ENCODE data around the gene IL11.

IL11 gene

DNA sequence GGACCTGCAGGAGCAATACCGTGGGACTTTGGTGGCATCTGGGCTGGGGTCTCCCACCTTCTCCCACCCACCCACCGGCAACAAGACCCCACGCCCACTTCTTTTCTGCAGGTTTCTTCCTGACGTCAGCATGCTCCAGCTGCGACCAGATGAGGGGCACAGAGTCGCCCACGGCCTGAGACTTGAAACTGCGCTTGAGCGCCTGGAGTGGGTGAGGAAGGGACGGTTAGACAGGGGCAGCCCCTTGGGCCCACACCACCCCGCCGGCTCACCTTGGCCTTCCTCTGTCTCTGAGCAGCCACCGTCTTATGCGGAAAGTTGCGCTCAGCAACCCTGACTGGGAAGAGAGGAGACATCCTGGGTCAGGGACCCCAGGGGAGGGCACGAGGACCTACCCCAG is 9.4 kb downstream of the IL11 start:
- H3K9me3 ChIP-seq, result no peaks in the 10 kb centered on the region
- peaks cover 41% of the 10 kb centered on the region for H3K27me3 ChIP-seq
- H3K4me1 ChIP-seq (ENCODE audit: control insufficient read depth in 1 of 2, insufficient read depth in 1 of 2, low read depth in 1 of 2, low read length in 1 of 2), result no peaks in the 10 kb centered on the region
- no peak overlapping the region for H3K27ac ChIP-seq
- no peaks in the 10 kb centered on the region for H3K36me3 ChIP-seq
- TF ChIP-seq, protein P1, sequence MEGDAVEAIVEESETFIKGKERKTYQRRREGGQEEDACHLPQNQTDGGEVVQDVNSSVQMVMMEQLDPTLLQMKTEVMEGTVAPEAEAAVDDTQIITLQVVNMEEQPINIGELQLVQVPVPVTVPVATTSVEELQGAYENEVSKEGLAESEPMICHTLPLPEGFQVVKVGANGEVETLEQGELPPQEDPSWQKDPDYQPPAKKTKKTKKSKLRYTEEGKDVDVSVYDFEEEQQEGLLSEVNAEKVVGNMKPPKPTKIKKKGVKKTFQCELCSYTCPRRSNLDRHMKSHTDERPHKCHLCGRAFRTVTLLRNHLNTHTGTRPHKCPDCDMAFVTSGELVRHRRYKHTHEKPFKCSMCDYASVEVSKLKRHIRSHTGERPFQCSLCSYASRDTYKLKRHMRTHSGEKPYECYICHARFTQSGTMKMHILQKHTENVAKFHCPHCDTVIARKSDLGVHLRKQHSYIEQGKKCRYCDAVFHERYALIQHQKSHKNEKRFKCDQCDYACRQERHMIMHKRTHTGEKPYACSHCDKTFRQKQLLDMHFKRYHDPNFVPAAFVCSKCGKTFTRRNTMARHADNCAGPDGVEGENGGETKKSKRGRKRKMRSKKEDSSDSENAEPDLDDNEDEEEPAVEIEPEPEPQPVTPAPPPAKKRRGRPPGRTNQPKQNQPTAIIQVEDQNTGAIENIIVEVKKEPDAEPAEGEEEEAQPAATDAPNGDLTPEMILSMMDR (IDR thresholded peaks at IDR 0.05), result no peak
- H3K4me3 ChIP-seq (ENCODE audit: low read depth in 1 of 2, low read length in 1 of 2), result no peak overlapping the region

DNA sequence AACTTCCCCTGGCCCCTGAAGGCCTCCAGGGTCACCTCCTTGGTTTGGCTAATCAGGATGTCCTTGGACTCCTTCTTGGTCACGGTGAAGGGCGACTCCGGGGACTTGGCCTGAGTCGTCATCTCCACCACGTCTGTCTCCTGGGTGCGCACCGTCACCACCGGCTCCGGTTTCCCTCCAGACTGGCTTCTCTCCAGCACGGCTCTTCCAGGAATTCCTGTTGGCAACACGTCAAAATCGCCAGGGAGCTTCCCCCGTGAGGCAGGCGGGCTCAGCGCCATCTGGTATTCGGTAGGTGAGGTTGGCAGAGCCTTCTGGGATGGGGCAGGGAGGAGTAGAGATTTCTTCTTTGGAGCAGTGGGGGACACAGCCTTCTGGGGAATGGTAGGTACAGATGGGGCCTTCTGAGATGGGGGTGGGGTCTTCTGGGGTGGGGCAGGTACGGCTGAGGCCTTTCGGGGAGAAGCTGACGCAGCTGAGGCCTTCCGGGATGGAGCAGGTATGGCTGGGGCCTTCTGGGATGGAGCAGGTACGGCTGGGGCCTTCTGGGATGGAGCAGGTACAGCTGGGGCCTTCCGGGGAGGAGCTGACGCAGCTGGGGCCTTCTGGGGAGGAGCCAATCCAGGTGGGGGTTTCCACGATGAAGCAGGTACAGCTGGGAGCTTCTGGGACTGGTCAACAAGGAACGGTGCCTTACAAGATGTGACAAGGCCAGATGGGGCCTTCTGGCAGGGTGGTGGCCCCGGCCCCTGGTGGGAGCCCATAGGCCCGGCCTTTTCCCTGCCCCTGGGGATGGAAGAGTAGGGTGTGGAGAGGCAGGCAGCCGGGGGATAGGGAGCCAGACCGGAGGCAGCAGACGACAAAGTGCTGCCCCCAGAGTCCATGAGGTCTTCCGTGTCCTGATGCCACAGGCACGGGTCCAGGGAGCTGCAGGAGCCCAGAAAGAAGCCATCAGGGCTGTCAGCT is 11.0 kb downstream of the IL11 start:
- Histone ChIP-seq H3K9me3 (no peaks in the 10 kb centered on the region), H3K4me3 (ENCODE audit: low read depth in 1 of 2, low read length in 1 of 2) (no peak overlapping the region), H3K4me1 (ENCODE audit: control insufficient read depth in 1 of 2, insufficient read depth in 1 of 2, low read depth in 1 of 2, low read length in 1 of 2) (peaks cover 0 to 5% of the 10 kb centered on the region in 2 experiments), H3K36me3 (no peaks in the 10 kb centered on the region), H3K27me3 (peaks cover 47% of the 10 kb centered on the region), H3K27ac (no peak overlapping the region)
- TF ChIP-seq, protein P1 (IDR thresholded peaks at IDR 0.05), result no peak

DNA sequence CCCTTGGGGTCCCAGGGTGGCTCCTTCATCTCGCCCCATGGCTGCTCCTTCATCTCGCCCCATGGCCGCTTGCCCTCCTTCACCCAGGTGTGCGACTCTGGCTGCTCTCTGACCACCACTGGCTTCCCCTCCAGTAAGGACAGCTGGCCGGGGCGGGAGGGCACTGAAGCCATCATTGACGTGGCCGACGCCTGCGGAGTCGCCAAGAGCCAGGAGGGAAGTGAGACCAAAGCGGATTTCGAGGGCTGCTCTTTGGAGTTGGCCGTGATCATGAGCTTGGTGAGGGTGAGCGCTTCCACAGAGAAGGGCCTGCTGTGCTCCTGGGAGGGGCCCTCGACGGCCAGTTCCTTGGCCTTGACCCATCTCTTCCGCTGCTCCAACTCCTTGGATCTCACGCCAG is 11.8 kb downstream of the IL11 start:
- Histone ChIP-seq H3K36me3 (no peaks in the 10 kb centered on the region), H3K27me3 (peaks cover 51% of the 10 kb centered on the region), H3K4me3 (ENCODE audit: low read depth in 1 of 2, low read length in 1 of 2) (no peak overlapping the region), H3K4me1 (ENCODE audit: control insufficient read depth in 1 of 2, insufficient read depth in 1 of 2, low read depth in 1 of 2, low read length in 1 of 2) (peaks cover 3 to 12% of the 10 kb centered on the region in 2 experiments), H3K9me3 (no peaks in the 10 kb centered on the region), H3K27ac (no peak overlapping the region)
- TF ChIP-seq, protein P1 (IDR thresholded peaks at IDR 0.05), result no peak

DNA sequence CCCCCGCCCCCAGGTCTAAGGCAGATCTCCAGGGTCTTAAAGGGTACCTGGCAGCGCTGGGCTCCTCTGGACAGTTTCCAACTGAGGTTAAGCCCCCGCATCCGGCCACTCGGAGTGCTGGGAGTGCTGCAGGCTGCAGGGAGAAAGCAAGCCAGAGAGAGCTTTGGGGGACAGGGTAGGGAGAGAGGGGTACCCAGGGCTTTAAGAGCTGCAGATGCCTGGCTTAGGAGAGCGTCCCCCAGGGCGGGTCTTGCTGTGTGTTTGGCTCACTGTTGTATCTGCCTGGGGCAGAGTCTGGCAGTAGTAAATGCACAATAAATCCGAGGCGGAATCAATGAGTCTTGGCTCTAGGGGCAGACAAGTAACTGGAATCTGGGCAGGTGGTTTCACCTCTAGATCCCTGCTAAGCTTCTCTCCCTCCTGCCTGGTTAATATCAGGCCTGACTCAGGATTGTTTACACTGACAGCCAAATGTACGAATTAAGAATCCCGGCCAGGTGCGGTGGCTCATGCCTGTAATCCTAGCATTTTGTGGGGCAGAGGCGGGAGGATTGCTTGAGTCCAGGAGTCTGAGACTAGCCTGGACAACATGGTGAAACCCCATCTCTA is 14.9 kb downstream of the IL11 start:
- H3K36me3 ChIP-seq, result no peaks in the 10 kb centered on the region

DNA sequence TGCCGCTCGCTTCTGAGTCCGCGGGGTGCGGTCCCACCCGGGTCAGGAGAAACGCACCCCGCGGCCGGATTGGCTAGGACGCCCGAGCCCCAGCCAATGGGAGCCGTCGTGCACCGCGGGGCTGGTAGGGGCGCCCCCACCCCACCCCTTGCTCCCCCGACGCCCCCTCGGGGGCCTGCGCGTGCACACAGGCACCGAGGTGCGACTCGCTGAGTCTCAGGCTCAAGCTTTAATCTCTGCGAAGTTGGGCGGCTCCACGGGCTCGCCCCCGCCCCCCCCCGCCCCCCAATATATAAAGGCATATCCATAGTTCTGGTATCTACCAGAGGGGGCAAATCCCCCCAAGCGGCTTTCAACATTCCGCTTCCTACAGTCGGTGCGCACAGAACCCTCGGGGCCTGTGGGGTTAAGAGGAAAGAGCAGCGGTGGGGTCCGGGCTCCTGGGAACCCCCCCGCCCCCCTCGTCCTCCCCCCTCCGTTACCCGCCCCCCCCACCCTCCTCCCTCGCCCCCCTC is 15.5 kb downstream of the IL11 start, which contains the start of gene COX6B2:
Gene COX6B2 (minus strand): TSS at position 22 of the 515 bp plus-strand sequence. CDS start 198 bp downstream, outside the sequence.
- Histone ChIP-seq H3K27me3 (peaks cover 80% of the 10 kb centered on the region), H3K4me3 (ENCODE audit: low read depth in 1 of 2, low read length in 1 of 2) (peak within 1 kb of the TSS; percentile 65 to 66), H3K27ac (no peak within 1 kb of the TSS), H3K4me1 (ENCODE audit: control insufficient read depth in 1 of 2, insufficient read depth in 1 of 2, low read depth in 1 of 2, low read length in 1 of 2) (peaks cover 7 to 15% of the 10 kb centered on the region in 2 experiments), H3K9me3 (no peaks in the 10 kb centered on the region), H3K36me3 (no peaks in the 10 kb centered on the region)
- TF ChIP-seq, protein P1 (IDR thresholded peaks at IDR 0.05), result no peak

More for the DNA sequence above, 14.9 kb downstream of the IL11 start:
- no peaks in the 10 kb centered on the region for H3K9me3 ChIP-seq
- TF ChIP-seq, protein P1 (IDR thresholded peaks at IDR 0.05), result no peak
- no peak overlapping the region for H3K27ac ChIP-seq
- no peak overlapping the region for H3K4me3 ChIP-seq (ENCODE audit: low read depth in 1 of 2, low read length in 1 of 2)
- peaks cover 7 to 15% of the 10 kb centered on the region in 2 experiments for H3K4me1 ChIP-seq (ENCODE audit: control insufficient read depth in 1 of 2, insufficient read depth in 1 of 2, low read depth in 1 of 2, low read length in 1 of 2)
- peaks cover 80% of the 10 kb centered on the region for H3K27me3 ChIP-seq

All from neutrophil (primary cell).